Activated naive CD8-positive, alpha-beta T cell treated with anti-CD3 and anti-CD28 coated beads, Interleukin-2, amount 10 ng/mL, durations not matched to agents 7 days and 5 days (primary cell): ENCODE results near the gene SLC39A11. TPM values are rescaled to one million over a fixed set of nuclear protein-coding genes. Genes with fewer than 3 reads are reported as not detected.

Source experiments
- ATAC-seq: fragments of 150-1000 bp; cut with Tn5 transposase; one replicate; pipeline ENCODE4 v1.10.0; 2021; ENCODE audit warnings: low read depth, moderate library complexity
- POLR2A ChIA-PET: fragments of 350-600 bp; sonication (Branson Sonifier 250); formaldehyde crosslinking; loops from one replicate; lab custom pipeline; 2021; ENCODE audit warnings: antibody characterized with exemption; lab: Charles Lee
- DNase-seq: peaks from one replicate; pipeline ENCODE4 v3.0.0; 2021
- H3K27ac Mint-ChIP-seq: one replicate; pipeline ENCODE4 v1.8.0; 2022; ENCODE audit warnings: mild to moderate bottlenecking, mixed read lengths
- H3K27me3 Mint-ChIP-seq: one replicate; pipeline ENCODE4 v1.8.0; 2022; ENCODE audit warnings: mild to moderate bottlenecking, moderate library complexity, mixed read lengths
- H3K36me3 Mint-ChIP-seq: one replicate; pipeline ENCODE4 v1.8.0; 2021; ENCODE audit warnings: mild to moderate bottlenecking, mixed read lengths
- H3K4me1 Mint-ChIP-seq: one replicate; pipeline ENCODE4 v1.8.0; 2021; ENCODE audit warnings: mixed read lengths
- H3K4me3 Mint-ChIP-seq: one replicate; pipeline ENCODE4 v1.8.0; 2022; ENCODE audit warnings: mild to moderate bottlenecking, moderate library complexity, mixed read lengths
- H3K9me3 Mint-ChIP-seq: one replicate; pipeline ENCODE4 v1.8.0; 2021; ENCODE audit warnings: mixed read lengths
- total RNA-seq, 2 experiments: library from RNA; stranded (reverse); gene quantifications; one replicate each; pipeline ENCODE4 v1.2.3, GENCODE V29; 2021

The SLC39A11 gene
- total RNA-seq, 2 experiments from 2014 or later, result 18.2 to 18.8 TPM

DNA sequence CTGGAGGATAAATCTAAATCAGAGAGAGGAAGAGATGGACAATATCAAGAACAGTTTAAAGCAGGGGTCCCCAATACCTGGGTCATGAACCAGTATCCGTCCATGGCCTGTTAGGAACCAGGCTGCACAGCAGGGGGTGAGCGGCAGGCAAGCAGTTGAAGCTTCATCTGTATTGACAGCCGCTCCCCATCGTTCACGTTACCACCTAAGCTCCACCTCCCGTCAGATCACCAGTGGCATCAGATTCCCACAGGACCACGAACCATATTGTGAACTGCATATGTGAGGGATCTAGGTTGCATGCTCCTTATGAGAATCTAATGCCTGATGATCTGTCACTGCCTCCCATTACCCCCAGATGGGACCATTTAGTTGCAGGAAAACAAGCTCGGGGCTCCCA is 226.5 kb downstream of the SLC39A11 start:
- DNase-seq (no peak), ATAC-seq (no peak)
- Mint-ChIP-seq H3K9me3 (no peaks in the 10 kb centered on the region), H3K4me1 (peaks cover 1% of the 10 kb centered on the region), H3K27me3 (no peaks in the 10 kb centered on the region), H3K36me3 (peaks cover 2% of the 10 kb centered on the region), H3K27ac (no peak overlapping the region), H3K4me3 (no peak overlapping the region)
- POLR2A ChIA-PET, result no interaction called here

DNA sequence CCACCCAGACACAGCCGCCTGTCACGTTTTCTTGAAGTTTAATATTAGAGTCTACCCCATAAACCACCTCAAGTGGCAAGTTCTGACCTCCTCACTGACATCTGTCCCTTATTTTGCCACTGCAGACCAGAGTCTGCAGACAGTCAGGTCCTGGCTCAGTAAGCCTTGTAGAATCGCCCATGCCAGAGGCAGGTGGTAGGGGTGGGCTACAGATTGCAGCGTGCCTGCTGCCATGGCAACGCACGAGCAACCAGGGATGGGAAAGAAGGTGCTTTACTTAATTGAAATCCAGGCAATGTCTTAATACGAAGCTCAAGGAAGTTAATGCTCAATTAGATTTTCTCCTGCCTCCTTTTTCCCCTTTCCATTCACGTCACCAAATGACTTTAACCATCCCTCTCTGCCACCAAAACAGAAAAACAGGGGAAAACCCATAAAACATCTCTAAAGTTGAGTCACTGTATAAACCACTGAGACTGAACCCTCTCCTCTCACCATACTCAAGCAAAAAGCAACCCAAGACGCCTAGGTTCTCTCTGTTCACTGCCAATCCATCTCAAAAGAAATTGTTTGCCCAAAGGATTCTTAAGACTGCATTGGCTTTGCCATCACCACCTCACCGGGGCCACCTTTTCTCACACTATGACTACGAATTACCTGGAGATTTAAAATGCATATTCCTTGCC is 228.8 kb downstream of the SLC39A11 start:
- no peak for ATAC-seq
- no peak overlapping the region for H3K27ac Mint-ChIP-seq
- DNase-seq, result no peak
- H3K4me1 Mint-ChIP-seq, result peaks cover 1% of the 10 kb centered on the region
- no peak overlapping the region for H3K4me3 Mint-ChIP-seq
- no peaks in the 10 kb centered on the region for H3K9me3 Mint-ChIP-seq
- POLR2A ChIA-PET, result no interaction called here
- H3K36me3 Mint-ChIP-seq, result peaks cover 2% of the 10 kb centered on the region
- H3K27me3 Mint-ChIP-seq, result no peaks in the 10 kb centered on the region

DNA sequence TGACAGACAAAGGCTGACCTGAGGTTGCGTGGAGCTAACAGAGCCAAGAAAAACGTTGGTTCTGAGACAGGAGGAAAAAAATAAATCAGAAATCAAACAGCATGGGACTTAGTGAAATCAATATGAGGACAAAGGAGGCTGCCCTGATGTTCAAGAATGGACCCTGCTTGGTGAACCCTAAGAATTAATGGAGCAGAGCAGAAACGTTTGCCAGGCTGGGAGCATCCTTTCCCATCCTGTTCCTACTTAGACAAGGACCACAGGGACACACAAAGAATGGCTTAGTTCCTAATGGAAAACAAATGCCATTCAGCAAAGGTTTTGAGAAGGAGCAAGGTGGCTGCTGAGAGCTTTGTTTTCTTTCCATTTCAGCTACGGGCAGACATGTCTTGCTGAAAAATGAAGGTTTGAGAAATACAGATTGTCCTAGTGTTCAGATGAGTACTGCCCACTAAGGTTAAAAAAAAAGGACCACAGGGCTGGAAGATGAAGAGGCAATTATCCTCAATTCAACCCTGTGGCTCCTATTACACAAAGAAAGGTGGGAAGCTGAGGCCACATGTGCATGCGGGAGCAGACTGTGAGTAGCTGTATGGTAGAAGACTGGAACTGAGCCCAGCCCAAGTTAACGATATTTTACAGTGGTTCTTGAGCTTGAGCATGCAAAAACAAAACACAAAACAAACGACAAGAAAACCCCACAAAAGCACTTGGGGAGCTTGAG is 230.1 kb downstream of the SLC39A11 start:
- H3K36me3 Mint-ChIP-seq, result peaks cover 2% of the 10 kb centered on the region
- no peak for DNase-seq
- H3K4me3 Mint-ChIP-seq, result no peak overlapping the region
- ATAC-seq, result no peak
- H3K27ac Mint-ChIP-seq, result no peak overlapping the region
- H3K4me1 Mint-ChIP-seq, result peaks cover 1% of the 10 kb centered on the region
- H3K27me3 Mint-ChIP-seq, result no peaks in the 10 kb centered on the region
- POLR2A ChIA-PET, result no interaction called here
- H3K9me3 Mint-ChIP-seq, result no peaks in the 10 kb centered on the region

DNA sequence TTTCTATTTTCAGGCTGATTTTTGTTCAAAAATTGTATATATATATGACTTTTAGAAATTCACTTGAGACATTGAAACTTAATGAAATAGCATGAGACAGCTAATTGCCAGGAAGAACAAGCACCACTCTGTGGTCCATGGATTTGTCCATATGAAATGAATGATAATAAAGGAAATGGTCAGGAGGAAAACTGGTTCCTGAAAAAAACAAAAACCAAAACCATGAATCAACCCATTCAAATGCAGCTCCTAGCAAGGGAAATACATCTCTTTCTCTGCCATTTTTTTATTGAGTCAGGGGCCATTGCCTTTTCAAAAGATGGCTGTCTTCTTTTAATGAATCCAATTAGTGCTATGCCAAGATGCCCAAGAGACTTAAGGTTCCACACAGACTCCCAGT is 230.7 kb downstream of the SLC39A11 start:
- POLR2A ChIA-PET, result no interaction called here
- DNase-seq, result no peak
- ATAC-seq, result no peak
- no peak overlapping the region for H3K27ac Mint-ChIP-seq
- H3K27me3 Mint-ChIP-seq, result no peaks in the 10 kb centered on the region
- H3K9me3 Mint-ChIP-seq, result no peaks in the 10 kb centered on the region
- peaks cover 1% of the 10 kb centered on the region for H3K4me1 Mint-ChIP-seq
- H3K36me3 Mint-ChIP-seq, result peaks cover under 1% of the 10 kb centered on the region
- no peak overlapping the region for H3K4me3 Mint-ChIP-seq

DNA sequence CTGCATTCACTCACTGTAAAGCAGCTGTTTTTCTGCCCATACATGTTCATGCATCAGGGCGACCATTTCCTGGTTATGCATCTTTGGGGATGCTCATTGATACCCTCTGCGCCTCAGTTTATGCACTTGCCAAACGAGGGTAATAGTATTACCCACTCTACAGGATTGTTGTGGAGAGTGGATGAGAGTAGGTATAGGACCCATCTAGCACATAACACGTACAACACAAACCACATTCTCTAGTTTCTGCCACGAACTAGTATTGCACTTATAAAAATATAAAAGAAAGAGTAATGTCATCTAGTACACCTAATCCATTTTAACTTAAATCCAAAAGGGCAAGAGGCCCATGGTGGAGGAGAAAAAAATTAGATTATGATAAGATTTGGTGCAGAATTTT is 231.7 kb downstream of the SLC39A11 start:
- no peaks in the 10 kb centered on the region for H3K36me3 Mint-ChIP-seq
- no peak for DNase-seq
- no peaks in the 10 kb centered on the region for H3K9me3 Mint-ChIP-seq
- no peak for ATAC-seq
- no peak overlapping the region for H3K27ac Mint-ChIP-seq
- no peaks in the 10 kb centered on the region for H3K4me1 Mint-ChIP-seq
- POLR2A ChIA-PET, result no interaction called here
- H3K4me3 Mint-ChIP-seq, result no peak overlapping the region
- no peaks in the 10 kb centered on the region for H3K27me3 Mint-ChIP-seq

DNA sequence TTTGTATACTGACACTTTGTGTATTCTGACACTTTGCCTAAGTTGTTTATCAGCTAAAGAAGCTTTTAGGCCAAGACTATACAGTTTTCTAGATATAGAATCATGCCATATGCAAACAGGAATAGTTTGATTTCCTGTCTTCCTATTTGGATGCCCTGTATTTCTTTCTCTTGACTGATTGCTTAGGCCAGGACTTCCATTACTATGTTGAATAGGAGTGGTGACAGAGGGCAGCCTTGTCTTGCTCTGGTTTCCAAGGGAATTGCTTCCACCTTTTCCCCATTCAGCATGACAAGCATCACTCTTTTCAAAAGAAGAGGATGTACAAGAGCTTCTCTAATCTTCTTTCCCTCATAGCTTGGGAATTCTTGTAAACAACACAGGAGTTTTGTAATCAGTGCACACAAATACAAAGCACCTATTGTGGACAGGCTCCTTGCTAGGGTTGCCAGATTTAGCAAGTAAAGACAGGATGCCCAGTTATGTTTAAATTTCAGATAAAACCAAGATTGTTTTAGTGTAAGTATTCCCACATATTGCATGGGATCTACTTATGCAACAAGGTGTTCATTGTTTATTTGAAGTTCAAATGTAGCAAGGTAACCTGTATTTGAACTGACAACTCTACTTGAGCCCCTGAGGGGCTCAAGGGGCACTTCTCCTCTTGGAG is 233.5 kb downstream of the SLC39A11 start:
- H3K9me3 Mint-ChIP-seq, result no peaks in the 10 kb centered on the region
- no peaks in the 10 kb centered on the region for H3K36me3 Mint-ChIP-seq
- no peak overlapping the region for H3K27ac Mint-ChIP-seq
- no peak overlapping the region for H3K4me3 Mint-ChIP-seq
- no peak for DNase-seq
- ATAC-seq, result no peak
- POLR2A ChIA-PET, result no interaction called here
- H3K4me1 Mint-ChIP-seq, result no peaks in the 10 kb centered on the region
- H3K27me3 Mint-ChIP-seq, result no peaks in the 10 kb centered on the region

DNA sequence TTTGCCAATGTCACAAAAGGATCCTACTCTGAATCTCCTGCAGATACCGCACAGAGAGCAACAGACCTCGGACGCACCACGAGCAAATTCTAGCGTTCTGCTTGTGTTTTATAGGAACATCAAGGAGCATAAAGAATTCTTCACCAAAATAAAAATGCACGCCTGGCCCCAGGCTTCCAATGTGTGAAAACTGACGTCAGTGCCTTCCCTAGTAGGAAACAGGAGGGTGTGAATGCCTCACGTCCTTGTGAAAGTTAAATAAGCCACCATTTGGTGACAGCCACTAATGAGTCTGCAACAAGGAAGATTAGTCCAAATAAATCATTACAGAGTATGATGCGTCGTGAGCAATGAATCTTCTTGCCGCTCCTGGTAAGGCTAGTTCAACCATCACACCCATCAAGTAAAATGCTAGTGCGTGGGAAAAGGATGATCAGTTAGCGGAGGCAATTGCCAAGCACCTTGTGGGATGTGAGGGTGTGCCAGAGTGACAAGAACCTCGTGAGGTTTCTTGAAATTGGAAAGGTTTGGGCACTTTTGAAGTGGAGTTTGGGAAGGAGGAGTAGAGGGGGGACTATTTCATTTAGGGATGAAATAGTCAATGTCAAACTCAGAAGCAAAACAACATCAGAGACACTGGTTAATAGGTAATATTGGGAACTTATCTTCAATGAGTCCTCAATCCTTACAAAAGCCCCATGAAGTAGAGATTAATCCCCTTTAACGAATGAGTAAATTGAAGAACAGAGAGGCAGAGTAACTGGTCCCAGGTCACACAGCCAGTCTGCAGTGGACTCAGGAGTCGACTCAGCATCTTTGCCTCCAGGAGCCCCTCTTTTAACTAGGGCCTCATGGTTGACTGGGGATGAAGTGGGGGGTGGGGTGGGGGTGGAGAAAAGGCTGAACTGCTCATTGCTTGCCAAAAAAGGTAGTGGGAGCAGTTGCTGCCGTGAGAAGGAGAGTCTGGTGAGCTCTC is 238.8 kb downstream of the SLC39A11 start:
- Mint-ChIP-seq H3K4me3 (no peak overlapping the region), H3K4me1 (no peaks in the 10 kb centered on the region), H3K27ac (no peak overlapping the region), H3K27me3 (no peaks in the 10 kb centered on the region), H3K9me3 (no peaks in the 10 kb centered on the region), H3K36me3 (peaks cover 2% of the 10 kb centered on the region)
- no peak for ATAC-seq
- POLR2A ChIA-PET, result no interaction called here
- DNase-seq, result no peak

DNA sequence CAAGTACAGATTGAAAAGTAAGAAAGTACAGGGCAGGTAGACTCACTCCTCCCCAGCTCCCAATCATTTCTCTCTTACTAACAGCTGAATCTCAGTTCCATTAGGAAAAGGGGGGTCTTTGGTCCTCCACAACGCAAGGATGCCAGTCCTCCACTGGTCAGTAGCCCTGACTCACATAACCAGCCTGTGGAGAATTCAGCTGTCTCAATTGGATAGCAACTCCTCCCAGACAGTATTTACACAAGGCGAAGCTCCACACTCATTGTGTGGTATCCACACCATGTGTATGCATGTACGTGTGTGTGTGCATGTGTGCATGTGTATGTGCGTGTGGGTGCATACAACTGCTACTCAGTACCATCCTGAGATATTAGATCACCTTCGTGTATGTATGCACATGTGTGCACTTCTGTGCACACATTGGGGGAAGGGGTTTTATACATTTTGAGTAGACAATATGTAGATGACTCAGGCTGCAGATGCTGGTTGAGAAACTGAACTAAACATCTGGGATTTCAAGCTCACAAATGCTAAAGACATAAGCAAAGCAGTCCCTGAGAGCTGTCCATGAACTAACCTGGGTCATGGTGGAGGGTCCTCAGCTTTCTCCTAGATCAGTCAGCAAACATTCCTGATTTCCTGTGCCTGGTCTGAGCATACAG is 240.1 kb downstream of the SLC39A11 start:
- H3K9me3 Mint-ChIP-seq, result no peaks in the 10 kb centered on the region
- POLR2A ChIA-PET, result no interaction called here
- DNase-seq, result no peak
- no peak overlapping the region for H3K4me3 Mint-ChIP-seq
- no peak overlapping the region for H3K27ac Mint-ChIP-seq
- no peak for ATAC-seq
- H3K4me1 Mint-ChIP-seq, result no peaks in the 10 kb centered on the region
- no peaks in the 10 kb centered on the region for H3K27me3 Mint-ChIP-seq
- H3K36me3 Mint-ChIP-seq, result peaks cover 2% of the 10 kb centered on the region

DNA sequence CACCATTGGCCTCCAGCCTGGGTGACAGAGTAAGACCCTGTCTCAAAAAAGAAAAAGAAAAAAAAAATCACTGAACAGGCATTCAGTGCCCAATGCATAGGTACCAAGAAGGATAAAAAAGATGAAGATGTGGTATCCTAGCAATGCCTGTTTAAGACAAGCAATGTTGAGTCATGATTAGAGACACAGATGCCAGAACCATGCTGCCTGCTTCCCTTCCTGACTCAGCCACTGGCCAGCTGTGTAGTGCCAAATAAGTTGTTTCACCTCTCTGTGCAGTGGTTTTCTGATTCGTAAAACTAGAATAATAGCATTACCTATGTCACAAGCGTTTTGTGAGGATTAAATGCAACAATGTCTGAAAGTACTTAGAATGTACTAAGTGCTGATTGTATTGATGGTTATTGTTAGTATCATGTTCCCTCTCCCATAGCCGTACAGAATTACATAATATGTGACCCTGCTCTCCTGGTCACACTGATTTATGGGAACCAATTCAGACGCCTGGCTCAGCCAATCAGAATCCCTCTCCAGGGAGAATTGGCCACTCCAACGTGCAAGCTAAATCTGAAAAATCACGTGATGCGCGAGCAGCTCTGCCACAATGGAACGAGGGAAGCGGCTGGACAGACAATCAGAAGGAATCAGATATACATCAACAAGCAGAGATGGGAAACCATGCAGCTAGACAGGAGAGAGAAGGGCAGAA is 241.9 kb downstream of the SLC39A11 start:
- no peak overlapping the region for H3K27ac Mint-ChIP-seq
- POLR2A ChIA-PET, result no interaction called here
- no peak for DNase-seq
- no peaks in the 10 kb centered on the region for H3K4me1 Mint-ChIP-seq
- H3K36me3 Mint-ChIP-seq, result peaks cover 2% of the 10 kb centered on the region
- H3K4me3 Mint-ChIP-seq, result no peak overlapping the region
- no peaks in the 10 kb centered on the region for H3K9me3 Mint-ChIP-seq
- ATAC-seq, result no peak
- H3K27me3 Mint-ChIP-seq, result no peaks in the 10 kb centered on the region

DNA sequence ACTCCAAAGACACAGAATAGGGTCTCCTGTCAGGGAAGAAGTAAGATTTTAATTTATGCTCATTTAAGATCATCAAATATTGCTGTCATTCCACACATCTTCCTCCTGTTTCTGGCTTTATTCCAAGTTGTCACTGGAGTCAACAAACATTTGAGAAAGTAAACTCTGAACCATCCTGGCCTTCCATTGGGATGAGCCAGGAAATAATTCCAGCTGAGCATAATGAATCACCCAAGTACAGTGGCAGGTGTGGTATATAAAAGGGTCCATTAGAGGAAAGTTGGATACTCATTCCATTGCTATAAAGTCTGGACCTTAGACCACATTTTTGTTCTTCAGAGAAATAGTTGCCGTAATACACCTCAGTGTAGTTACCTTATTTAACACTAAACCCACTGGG is 246.1 kb downstream of the SLC39A11 start:
- H3K9me3 Mint-ChIP-seq, result peaks cover 6% of the 10 kb centered on the region
- peaks cover 7% of the 10 kb centered on the region for H3K36me3 Mint-ChIP-seq
- ATAC-seq (no peak), DNase-seq (no peak)
- no peaks in the 10 kb centered on the region for H3K27me3 Mint-ChIP-seq
- H3K4me1 Mint-ChIP-seq, result no peaks in the 10 kb centered on the region
- H3K4me3 Mint-ChIP-seq, result no peak overlapping the region
- POLR2A ChIA-PET, result no interaction called here
- H3K27ac Mint-ChIP-seq, result no peak overlapping the region

DNA sequence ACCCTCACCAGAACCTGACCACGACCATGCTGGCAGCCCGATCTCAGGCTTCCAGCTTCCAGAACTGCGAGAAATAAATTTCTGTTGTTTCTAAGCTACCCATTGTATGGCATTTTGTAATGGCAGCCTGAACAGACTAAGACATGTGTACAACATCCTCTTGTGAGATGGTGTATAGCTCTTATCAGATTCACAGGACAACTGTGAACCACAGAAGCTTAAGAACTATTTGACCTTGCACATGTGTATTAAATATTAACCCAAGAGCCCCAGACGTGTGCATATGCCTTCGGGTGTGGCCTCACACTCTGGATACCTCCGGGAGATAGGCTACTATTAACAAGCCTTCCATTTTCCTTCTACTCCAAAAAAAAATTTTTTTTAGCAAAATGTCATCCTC is 248.9 kb downstream of the SLC39A11 start:
- POLR2A ChIA-PET, result no interaction called here

DNA sequence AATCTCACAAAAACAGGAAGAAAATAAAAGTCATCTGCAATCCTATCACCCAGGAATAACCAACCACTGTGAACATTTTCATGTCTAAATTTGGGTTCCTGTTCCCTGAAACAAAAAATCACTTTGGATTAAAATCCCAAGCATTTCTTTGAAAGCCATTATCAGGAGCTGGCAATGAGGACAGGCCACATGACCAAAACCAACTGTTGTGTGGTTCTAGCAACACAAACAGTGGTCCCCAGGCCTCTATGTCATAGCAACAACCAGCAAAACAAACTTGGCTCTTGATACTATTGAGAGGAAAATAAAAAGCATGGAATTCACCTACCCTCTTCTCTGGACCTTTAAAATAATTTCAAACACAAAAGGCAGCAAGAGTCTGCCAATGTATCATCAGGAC is 252.5 kb downstream of the SLC39A11 start:
- POLR2A ChIA-PET, result interaction anchor here (0.5 kb wide), 1 partner anchor 31 kb away, joined by 4 read pairs; no protein-coding TSS in a partner anchor
- H3K4me1 Mint-ChIP-seq, result no peaks in the 10 kb centered on the region
- H3K36me3 Mint-ChIP-seq, result peaks cover 18% of the 10 kb centered on the region
- ATAC-seq (no peak), DNase-seq (no peak)
- no peak overlapping the region for H3K4me3 Mint-ChIP-seq
- no peaks in the 10 kb centered on the region for H3K27me3 Mint-ChIP-seq
- H3K9me3 Mint-ChIP-seq, result peaks cover 15% of the 10 kb centered on the region
- H3K27ac Mint-ChIP-seq, result no peak overlapping the region

More for the DNA sequence above, 248.9 kb downstream of the SLC39A11 start:
- no peak overlapping the region for H3K4me3 Mint-ChIP-seq
- DNase-seq (no peak), ATAC-seq (no peak)
- H3K9me3 Mint-ChIP-seq, result peaks cover 15% of the 10 kb centered on the region
- H3K27me3 Mint-ChIP-seq, result no peaks in the 10 kb centered on the region
- H3K4me1 Mint-ChIP-seq, result no peaks in the 10 kb centered on the region
- H3K36me3 Mint-ChIP-seq, result peaks cover 16% of the 10 kb centered on the region
- no peak overlapping the region for H3K27ac Mint-ChIP-seq
